H1 (cell line): ENCODE data around the gene INPP5A. TPM values are rescaled to one million over a fixed set of nuclear protein-coding genes. Genes with fewer than 3 reads are reported as not detected.

ENCODE experiments used
- CTCF ChIA-PET: fragments of 300-600 bp; sonication (Branson Sonifier 250); formaldehyde crosslinking; loops from one replicate; lab custom pipeline; 2021; ENCODE audit not compliant: partially characterized antibody; lab: Charles Lee
- POLR2A ChIA-PET: fragments of 300-600 bp; sonication (Branson Sonifier 250); formaldehyde crosslinking; loops from one replicate; lab custom pipeline; 2021; ENCODE audit warnings: inconsistent platforms; ENCODE audit not compliant: partially characterized antibody; lab: Charles Lee
- DNase-seq, 2 experiments: peaks; one replicate each; pipeline versions ENCODE4 v3.0.0 to v3.0.0-alpha.2; 2010 to 2022; ENCODE audit warnings: low spot score in 2 of 2, low read depth in 1 of 2, mixed read lengths in 1 of 2
- FAIRE-seq: peaks from 2 replicates; lab custom pipeline; 2011; peaks lifted over from hg19 to GRCh38; lab: Jason Lieb, UNC
- H2AFZ ChIP-seq: 2 replicates; pipeline ENCODE4 v1.8.1; 2012; ENCODE audit warnings: low read length, inconsistent platforms
- H2AK5ac ChIP-seq: 2 replicates; pipeline ENCODE4 v1.6.1; 2013; ENCODE audit warnings: low read depth, low read length
- H2BK120ac ChIP-seq: replicated peaks from 2 replicates; pipeline ENCODE3; 2013; ENCODE audit warnings: low read depth, low read length, inconsistent platforms
- H2BK12ac ChIP-seq: 2 replicates; pipeline ENCODE4 v1.6.1; 2013; ENCODE audit warnings: low read depth, low read length
- H2BK15ac ChIP-seq: 2 replicates; pipeline ENCODE4 v1.6.1; 2013; ENCODE audit warnings: low read length
- H2BK20ac ChIP-seq: 2 replicates; pipeline ENCODE4 v1.6.1; 2013; ENCODE audit warnings: low read length
- H2BK5ac ChIP-seq: 2 replicates; pipeline ENCODE4 v1.6.1; 2013; ENCODE audit warnings: low read depth, low read length
- H3K14ac ChIP-seq: 2 replicates; pipeline ENCODE4 v1.6.1; 2013; ENCODE audit warnings: inconsistent platforms; ENCODE audit not compliant: insufficient read length
- H3K18ac ChIP-seq: 2 replicates; pipeline ENCODE4 v1.6.1; 2013; ENCODE audit warnings: low read length; ENCODE audit errors: extremely low read depth
- H3K23ac ChIP-seq: 2 replicates; pipeline ENCODE4 v1.6.1; 2013; ENCODE audit warnings: inconsistent platforms; ENCODE audit not compliant: insufficient read length
- H3K23me2 ChIP-seq: 2 replicates; pipeline ENCODE4 v1.6.1; 2013; ENCODE audit warnings: low read depth, low read length
- H3K27ac ChIP-seq: 2 replicates; pipeline ENCODE4 v1.6.1; 2011; ENCODE audit warnings: low read depth, low read length, inconsistent platforms
- H3K27me3 ChIP-seq, 4 experiments: replicated peaks in 1 of 4; 1 replicate in 1 of 4; 2 replicates in 3 of 4; pipeline versions ENCODE4 v1.6.1 to v1.8.1; 2011 to 2013; ENCODE audit warnings: low read length in 3 of 4, mild to moderate bottlenecking in 3 of 4, inconsistent platforms in 2 of 4, mixed read lengths in 2 of 4, moderate library complexity in 1 of 4; ENCODE audit not compliant: control insufficient read depth in 3 of 4, insufficient read depth in 3 of 4; ENCODE audit errors: extremely low read depth in 1 of 4
- H3K36me3 ChIP-seq, 4 experiments: 2 replicates each; pipeline versions ENCODE4 v1.6.1 to v1.8.1; 2011 to 2013; ENCODE audit warnings: mild to moderate bottlenecking in 4 of 4, low read length in 3 of 4, moderate library complexity in 2 of 4, control low read depth in 1 of 4, inconsistent platforms in 1 of 4; ENCODE audit not compliant: insufficient read depth in 4 of 4, control insufficient read depth in 2 of 4
- H3K4ac ChIP-seq: replicated peaks from 2 replicates; pipeline ENCODE3; 2013; ENCODE audit warnings: low read length, low read depth, mixed read lengths, inconsistent platforms; ENCODE audit not compliant: insufficient read length
- H3K4me1 ChIP-seq, 4 experiments: replicated peaks in 1 of 4; 1 replicate in 1 of 4; 2 replicates in 3 of 4; pipeline versions ENCODE4 v1.6.1 to v1.8.1; 2011 to 2013; ENCODE audit warnings: low read length in 3 of 4, inconsistent platforms in 2 of 4, mixed read lengths in 1 of 4; ENCODE audit not compliant: insufficient read depth in 4 of 4, control insufficient read depth in 3 of 4
- H3K4me2 ChIP-seq, 2 experiments: 2 replicates each; pipeline versions ENCODE4 v1.6.1 to v1.8.1; 2011 to 2013; ENCODE audit warnings: low read depth in 2 of 2, low read length in 2 of 2, control low read depth in 1 of 2, inconsistent platforms in 1 of 2, mild to moderate bottlenecking in 1 of 2; ENCODE audit not compliant: insufficient read depth in 1 of 2
- H3K4me3 ChIP-seq, 4 experiments: fragments of 200-600, 300-600 bp in 1 of 4; sonication (generic), shearing (Covaris generic), sonication (Bioruptor Twin) in 1 of 4; 2 replicates each; pipeline versions ENCODE4 v1.5.1 to v1.8.1; 2011 to 2016; ENCODE audit warnings: low read length in 4 of 4, low read depth in 3 of 4, control low read depth in 2 of 4, inconsistent platforms in 2 of 4, mild to moderate bottlenecking in 2 of 4, mixed read lengths in 1 of 4, moderate library complexity in 1 of 4; ENCODE audit not compliant: insufficient read depth in 2 of 4; ENCODE audit errors: extremely low read depth in 1 of 4
- H3K56ac ChIP-seq: replicated peaks from 2 replicates; pipeline ENCODE3; 2013; ENCODE audit warnings: low read depth, mild to moderate bottlenecking, mixed read lengths, low read length, inconsistent platforms; ENCODE audit not compliant: insufficient read length
- H3K79me1 ChIP-seq: 2 replicates; pipeline ENCODE4 v1.6.1; 2013; ENCODE audit warnings: low read depth, low read length, control low read depth
- H3K79me2 ChIP-seq, 2 experiments: 2 replicates each; pipeline versions ENCODE4 v1.6.1 to v1.8.1; 2012 to 2013; ENCODE audit warnings: low read length in 2 of 2, mild to moderate bottlenecking in 2 of 2, inconsistent platforms in 1 of 2; ENCODE audit not compliant: insufficient read depth in 2 of 2, control insufficient read depth in 1 of 2
- H3K9ac ChIP-seq, 4 experiments: replicated peaks in 1 of 4; 1 replicate in 1 of 4; 2 replicates in 3 of 4; pipeline versions ENCODE4 v1.6.1 to v1.8.1; 2011 to 2013; ENCODE audit warnings: low read depth in 3 of 4, low read length in 3 of 4, control low read depth in 2 of 4, mild to moderate bottlenecking in 2 of 4, moderate library complexity in 2 of 4, inconsistent platforms in 1 of 4; ENCODE audit errors: extremely low read depth in 1 of 4
- H3K9me3 ChIP-seq, 2 experiments: 2 replicates each; pipeline versions ENCODE4 v1.6.1 to v1.8.1; 2012 to 2013; ENCODE audit warnings: mild to moderate bottlenecking in 2 of 2, moderate library complexity in 2 of 2, control low read depth in 1 of 2, inconsistent platforms in 1 of 2, low read depth in 1 of 2, low read length in 1 of 2, mixed read lengths in 1 of 2; ENCODE audit not compliant: insufficient read depth in 2 of 2
- H4K20me1 ChIP-seq, 2 experiments: replicated peaks in 1 of 2; 2 replicates each; pipeline versions ENCODE3 to v1.8.1; 2011 to 2013; ENCODE audit warnings: inconsistent platforms in 2 of 2, low read length in 2 of 2, mild to moderate bottlenecking in 1 of 2; ENCODE audit not compliant: insufficient read depth in 2 of 2, control insufficient read depth in 1 of 2
- H4K5ac ChIP-seq: 2 replicates; pipeline ENCODE4 v1.6.1; 2013; ENCODE audit warnings: low read length, low read depth, mixed read lengths, inconsistent platforms; ENCODE audit not compliant: insufficient read length
- H4K8ac ChIP-seq: 2 replicates; pipeline ENCODE4 v1.8.0; 2013; ENCODE audit warnings: mild to moderate bottlenecking, moderate library complexity, low read length, inconsistent platforms; ENCODE audit not compliant: insufficient read depth; ENCODE audit errors: extremely low read depth
- H4K91ac ChIP-seq: replicated peaks from 2 replicates; pipeline ENCODE3; 2013; ENCODE audit warnings: low read length, mixed read lengths, inconsistent platforms; ENCODE audit not compliant: insufficient read length
- CBX8 ChIP-seq: fragments of 300-800, 300-1000 bp; sonication (generic); IDR thresholded peaks from 2 replicates; pipeline ENCODE4 v1.7.1; 2016; ENCODE audit warnings: low read depth, low read length, borderline replicate concordance
- SAP30 ChIP-seq: fragments of 300-600 bp; sonication (generic); IDR thresholded peaks from 2 replicates; pipeline ENCODE4 v1.7.1; 2012; ENCODE audit warnings: low read length, moderate library complexity, mild to moderate bottlenecking, inconsistent platforms; ENCODE audit not compliant: insufficient read depth, insufficient replicate concordance
- TAF1 ChIP-seq: IDR thresholded peaks from 2 replicates; pipeline ENCODE4 v1.6.1; 2011; ENCODE audit warnings: mild to moderate bottlenecking, low read depth, low read length
- WGBS, 2 experiments: shearing (Covaris generic) in 1 of 2; methylation state at CpG; one replicate each; pipeline versions ENCODE4 v1.1.6 to v1.1.7; 2013 to 2015; ENCODE audit warnings: low lambda C conversion rate in 2 of 2, mixed read lengths in 2 of 2, inconsistent platforms in 1 of 2, low coverage in 1 of 2, missing lambda C conversion rate in 1 of 2; ENCODE audit not compliant: insufficient replicate concordance in 2 of 2, insufficient coverage in 1 of 2, insufficient read length in 1 of 2; ENCODE audit errors: extremely low coverage in 1 of 2, missing lambda C conversion rate in 1 of 2; 5-methylcytosine and 5-hydroxymethylcytosine counted together
- polyA plus RNA-seq, 7 experiments: library from polyadenylated mRNA; depleted of rRNA in 3 of 7; stranded (reverse) in 5 of 7; unstranded in 2 of 7; fragments of >200 nt in 5 of 7; fragments of 200-250 nt in 2 of 7; gene quantifications; 1 replicate in 5 of 7; 2 replicates in 1 of 7; 4 replicates in 1 of 7; pipeline versions ENCODE4 v1.2.1 to v1.2.3, GENCODE V29; 2011 to 2013; ENCODE audit warnings: missing spikeins in 2 of 7, mixed read lengths in 2 of 7
- total RNA-seq: library from RNA; stranded (reverse); fragmentation: NEBNext Ultra II Directional; extraction: Animal tissue kit (Norgen Biotek cat#: 25700); gene quantifications from 2 replicates; pipeline ENCODE4 v1.2.1, GENCODE V29; 2021

The INPP5A gene
- total and polyA plus RNA-seq, 2 of the 8 experiments (the other 6 are each of a cell fraction or from before 2014, with no cell fraction given), result 19.7 to 27.5 TPM

- no peak overlapping the region for H3K23ac ChIP-seq
- H3K4ac ChIP-seq, result no peak overlapping the region
- H3K23me2 ChIP-seq, result no peaks in the 10 kb centered on the region
- no peak overlapping the region for H2BK15ac ChIP-seq
- DNase-seq, result no peak
- H3K4me1 ChIP-seq, result no peaks in the 10 kb centered on the region; a peak in 3 of 7 replicates
- H3K27me3 ChIP-seq, result no peaks in the 10 kb centered on the region
- no peaks in the 10 kb centered on the region; a peak in 1 of 8 replicates for H3K36me3 ChIP-seq
- no peak overlapping the region; the same call in 1 of the 2 replicates for H3K18ac ChIP-seq
- no peak overlapping the region for H3K4me2 ChIP-seq
- WGBS, 2 experiments, result 81% methylated on average over 13 of the region's 14 CpGs; no CpG with 5 or more reads in 1 of the 2 experiments
- no peak for FAIRE-seq
- H3K56ac ChIP-seq, result no peak overlapping the region
- no peak overlapping the region for H2BK120ac ChIP-seq
- CTCF ChIA-PET, result interaction anchor here (1.0 to 1.1 kb wide), 2 partner anchors 31 to 33 kb away, joined by 3 read pairs; no protein-coding TSS in a partner anchor
- H3K79me1 ChIP-seq, result peaks cover 6% of the 10 kb centered on the region
- POLR2A ChIA-PET, result no interaction called here
- no peaks in the 10 kb centered on the region for H3K9me3 ChIP-seq
- H2BK20ac ChIP-seq, result no peak overlapping the region
- peaks cover 0 to 11% of the 10 kb centered on the region in 2 experiments for H4K20me1 ChIP-seq
- TF ChIP-seq SAP30 (no peak), TAF1 (no peak), CBX8 (no peak)
- H4K8ac ChIP-seq, result peak overlapping the region; percentile 68
- H3K9ac ChIP-seq, result no peak overlapping the region
- no peak overlapping the region for H3K4me3 ChIP-seq
- H3K14ac ChIP-seq, result no peak overlapping the region
- no peaks in the 10 kb centered on the region for H3K79me2 ChIP-seq
- peak overlapping the region; percentile 62; the same call in 1 of the 2 replicates for H2BK5ac ChIP-seq
- no peak overlapping the region for H2AFZ ChIP-seq
- H4K91ac ChIP-seq, result no peak overlapping the region
- no peak overlapping the region for H2AK5ac ChIP-seq
- no peak overlapping the region; the same call in 1 of the 2 replicates for H3K27ac ChIP-seq
- no peak overlapping the region for H4K5ac ChIP-seq
- H2BK12ac ChIP-seq, result no peak overlapping the region
Observed at GRCh38 chr10:132687893-132688579, 150.4 kb downstream of the INPP5A start.
